Femur (tissue), 1 donor: Measurements from ENCODE around the gene EIF2B4.
"Not testable (repeated sequence)": the region's sequence is repeated elsewhere in the genome, so short reads cannot be mapped to it uniquely, and the experiment has no call there.

ENCODE experiments used
- DNase-seq: peaks from one replicate; pipeline ENCODE4 v3.0.0-alpha.2; 2017

Gene EIF2B4

GRCh38 chr2:27335311-27335710 lies 34.8 kb downstream of the EIF2B4 start:
- no peak for DNase-seq

- DNase-seq: no peak
These were observed 45.4 kb downstream of the EIF2B4 start for GRCh38 chr2:27324720-27325119.

DNA sequence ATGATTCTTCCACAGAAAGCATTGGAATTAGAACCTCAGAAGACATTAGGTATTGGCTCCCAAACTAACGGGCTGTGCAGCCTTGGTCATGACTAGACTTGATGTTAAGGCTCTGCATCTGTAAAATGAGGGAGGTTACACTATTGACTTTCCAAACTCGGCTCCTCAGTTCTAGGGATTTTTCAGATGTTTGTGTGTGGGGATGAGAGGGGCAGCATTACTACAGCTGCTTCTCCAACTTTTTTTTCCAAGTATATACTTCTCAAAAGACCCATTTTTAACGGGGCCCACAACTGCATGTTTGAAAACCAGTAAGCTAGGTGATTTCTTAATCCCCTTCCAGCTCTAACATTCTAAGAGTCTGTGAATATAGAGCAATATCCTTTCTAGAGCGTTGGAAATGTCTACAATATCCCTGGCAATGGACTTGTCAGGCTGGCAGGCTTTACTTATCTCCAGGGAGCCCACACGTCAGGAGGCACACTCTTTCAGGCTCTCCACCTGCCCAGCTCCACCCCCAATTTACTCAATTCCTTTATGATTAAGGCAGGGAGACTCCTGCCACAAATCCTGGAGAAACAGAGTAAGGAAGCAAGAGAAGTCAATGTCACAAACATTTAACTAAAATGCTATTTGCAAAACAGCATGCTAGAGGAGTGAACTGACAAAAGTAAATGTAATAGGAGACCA lies 46.4 kb downstream of the EIF2B4 start:
- DNase-seq: no peak

- DNase-seq: peak; percentile 95
These were observed 47.2 kb downstream of the EIF2B4 start, which contains the start of gene MPV17 for GRCh38 chr2:27322766-27323595. MPV17 (minus strand) TSS chr2:27323097; CDS start chr2:27322517, 580 bp downstream.

DNA sequence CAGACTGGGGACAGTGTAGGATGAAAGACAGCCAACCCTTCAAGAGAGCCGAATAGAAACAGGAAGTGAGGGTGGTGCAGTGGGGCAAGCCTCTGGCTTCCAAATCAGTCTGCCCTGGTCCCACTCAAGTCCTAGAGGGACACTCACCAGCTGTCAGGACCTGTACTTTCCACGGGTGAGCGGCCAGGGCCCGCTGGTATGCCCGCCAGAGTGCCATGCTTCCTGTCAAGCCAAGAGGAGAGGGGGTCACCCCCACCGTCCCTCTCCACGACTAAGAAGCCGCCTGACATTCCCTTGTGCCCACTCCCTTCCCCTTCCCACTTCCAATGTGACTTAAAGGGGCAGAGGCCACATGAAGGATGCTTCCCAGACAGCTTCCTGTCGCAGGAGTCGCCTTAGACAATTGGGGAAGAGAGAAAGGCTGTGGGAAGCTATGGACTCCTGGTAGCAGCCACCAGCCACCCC lies 47.8 kb downstream of the EIF2B4 start:
- no peak for DNase-seq

GRCh38 chr2:27320958-27321543 lies 49.1 kb downstream of the EIF2B4 start:
- DNase-seq: peak; percentile 44

DNA sequence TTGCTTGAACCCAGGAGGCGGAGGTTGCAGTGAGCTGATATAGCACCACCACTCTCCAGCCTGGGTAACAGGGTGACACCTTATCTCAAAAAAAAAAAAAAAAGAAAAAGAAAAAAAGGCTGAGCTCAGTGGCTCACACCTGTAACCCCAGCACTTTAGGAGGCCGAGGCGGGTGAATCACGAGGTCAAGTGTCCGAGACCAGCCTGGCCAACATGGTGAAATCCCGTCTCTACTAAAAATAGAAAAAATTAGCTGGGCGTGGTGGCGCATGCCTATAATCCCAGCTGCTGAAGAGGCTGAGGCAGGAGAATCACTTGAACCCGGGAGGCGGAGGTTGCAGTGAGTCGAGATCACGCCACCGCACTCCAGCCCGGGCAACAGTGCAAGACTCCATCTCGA lies 50.3 kb downstream of the EIF2B4 start:
- not testable (repeated sequence) for DNase-seq

GRCh38 chr2:27316655-27317412 lies 53.3 kb downstream of the EIF2B4 start:
- no peak for DNase-seq

GRCh38 chr2:27315122-27315521 lies 55.0 kb downstream of the EIF2B4 start:
- DNase-seq: no peak

DNA sequence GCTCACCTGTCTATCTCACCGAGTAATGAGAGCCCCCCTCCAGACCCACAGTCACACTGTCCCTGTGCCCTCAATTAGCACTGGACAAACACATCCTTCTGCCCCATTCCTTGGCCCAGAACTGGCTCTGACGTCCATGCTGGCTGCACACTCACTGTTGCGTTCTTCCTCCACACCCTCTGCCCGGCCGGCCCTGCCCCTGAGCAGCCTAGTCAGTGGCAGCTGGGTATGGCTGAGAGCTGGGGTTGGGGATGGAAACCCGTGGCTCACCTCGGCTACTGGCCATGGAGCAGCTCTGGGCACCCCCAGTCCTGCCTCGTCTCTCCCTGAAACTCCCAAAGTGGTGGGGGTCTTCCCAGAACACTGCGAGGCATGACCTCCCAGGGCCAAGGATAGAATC lies 55.4 kb downstream of the EIF2B4 start:
- DNase-seq: no peak
